Measurements from ENCODE around the gene FGD5.

Gene FGD5

DNA sequence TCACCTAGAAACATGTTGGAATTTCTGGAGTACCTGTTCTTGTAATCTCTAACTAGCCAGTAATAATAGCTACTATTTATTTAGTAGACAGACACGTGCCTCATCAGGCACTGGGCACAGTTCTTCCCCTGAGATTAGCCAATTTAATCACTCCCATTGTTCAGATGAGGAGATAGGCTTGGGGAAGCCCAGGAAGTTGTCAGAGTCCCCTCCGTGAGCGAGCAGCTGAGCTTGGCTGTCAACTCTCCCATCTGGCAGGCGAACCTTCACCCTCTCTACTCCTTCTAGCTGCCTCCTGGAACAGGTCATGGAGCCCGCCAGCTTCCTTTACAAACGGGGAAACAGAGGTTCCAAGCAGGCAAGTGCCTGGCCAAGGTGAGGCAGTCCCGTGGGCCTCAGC lies 31.1 kb upstream of the FGD5 start:
- no peak for DNase-seq (ENCODE audit: low read depth)

- no peak for DNase-seq (ENCODE audit: low read depth)
These were observed 30.1 kb upstream of the FGD5 start for GRCh38 chr3:14788644-14789043.

- no peak for DNase-seq (ENCODE audit: low read depth)
These were observed 29.5 kb upstream of the FGD5 start for GRCh38 chr3:14789221-14789620.

- DNase-seq (ENCODE audit: low read depth), result no peak
These were observed 29.0 kb upstream of the FGD5 start for GRCh38 chr3:14789640-14790285.

DNA sequence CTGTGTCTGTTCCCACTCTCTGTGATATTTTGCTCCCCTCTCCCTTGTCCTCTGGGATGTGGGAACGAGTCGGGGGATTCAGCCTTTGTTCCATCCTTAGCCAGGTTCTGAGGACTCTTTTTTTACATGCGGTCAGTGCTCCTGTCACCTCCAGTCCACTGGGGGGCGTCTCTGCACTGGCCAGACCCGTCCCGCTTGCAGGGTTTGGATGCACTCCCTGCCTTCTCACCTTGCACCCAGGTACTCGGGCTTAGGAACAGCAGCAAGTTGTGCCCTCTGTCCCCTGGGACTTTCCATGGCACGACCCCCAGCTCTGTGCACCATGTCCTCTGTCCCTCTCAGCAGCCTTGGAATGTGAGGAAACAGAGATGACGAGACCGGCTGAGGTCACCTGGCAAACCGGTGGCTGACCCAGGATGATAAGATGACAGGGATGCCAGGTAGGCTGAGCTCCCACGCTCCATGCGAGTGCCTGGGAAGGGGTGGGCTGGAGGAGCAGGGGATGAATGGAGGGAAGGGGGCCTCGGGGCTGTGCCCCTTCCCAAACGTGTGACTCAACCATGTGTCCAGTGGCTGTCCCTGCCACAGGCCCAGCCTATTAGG lies 27.3 kb upstream of the FGD5 start:
- no peak for DNase-seq (ENCODE audit: low read depth)

- DNase-seq (ENCODE audit: low read depth), result no peak
These were observed 26.1 kb upstream of the FGD5 start for GRCh38 chr3:14792691-14793121.

GRCh38 chr3:14793126-14793857 lies 25.5 kb upstream of the FGD5 start:
- DNase-seq (ENCODE audit: low read depth), result no peak

- no peak for DNase-seq (ENCODE audit: low read depth)
These were observed 24.9 kb upstream of the FGD5 start for GRCh38 chr3:14793858-14794234.

GRCh38 chr3:14794435-14794834 lies 24.3 kb upstream of the FGD5 start:
- DNase-seq (ENCODE audit: low read depth), result no peak

- DNase-seq (ENCODE audit: low read depth), result no peak
These were observed 22.8 kb upstream of the FGD5 start for GRCh38 chr3:14795996-14796395.

DNA sequence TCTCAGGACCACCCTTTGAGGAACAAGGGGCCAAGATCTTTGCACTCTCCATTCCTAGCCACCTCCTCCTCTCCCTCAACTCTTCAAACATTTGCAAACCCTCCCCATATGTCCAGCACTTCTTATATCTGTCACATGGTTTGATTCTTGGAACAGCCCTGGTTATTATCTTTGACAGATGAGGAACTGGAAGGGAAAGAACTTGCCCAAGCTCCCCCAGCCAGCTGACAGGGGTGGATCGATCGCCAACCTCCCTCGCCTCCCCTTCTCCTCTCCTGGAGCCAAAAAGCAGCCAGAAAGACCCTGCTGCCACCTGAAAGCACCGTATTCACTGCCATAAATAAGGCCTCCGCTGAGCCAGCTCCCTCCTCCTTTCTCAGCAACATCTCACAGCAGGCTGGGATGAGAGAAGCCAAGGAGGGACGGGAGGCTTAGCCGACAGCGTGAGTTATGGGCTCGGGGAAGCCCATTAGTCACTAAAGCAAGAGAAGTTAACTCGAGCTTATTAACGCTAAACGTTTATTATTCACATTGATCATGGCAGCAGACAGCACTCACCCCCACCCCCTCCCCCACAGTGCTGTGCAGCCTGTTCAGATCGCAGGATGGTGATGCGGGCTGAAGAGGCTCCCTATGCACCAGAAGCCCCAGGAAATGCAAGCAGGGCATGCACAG lies 22.2 kb upstream of the FGD5 start:
- DNase-seq (ENCODE audit: low read depth), result no peak

DNA sequence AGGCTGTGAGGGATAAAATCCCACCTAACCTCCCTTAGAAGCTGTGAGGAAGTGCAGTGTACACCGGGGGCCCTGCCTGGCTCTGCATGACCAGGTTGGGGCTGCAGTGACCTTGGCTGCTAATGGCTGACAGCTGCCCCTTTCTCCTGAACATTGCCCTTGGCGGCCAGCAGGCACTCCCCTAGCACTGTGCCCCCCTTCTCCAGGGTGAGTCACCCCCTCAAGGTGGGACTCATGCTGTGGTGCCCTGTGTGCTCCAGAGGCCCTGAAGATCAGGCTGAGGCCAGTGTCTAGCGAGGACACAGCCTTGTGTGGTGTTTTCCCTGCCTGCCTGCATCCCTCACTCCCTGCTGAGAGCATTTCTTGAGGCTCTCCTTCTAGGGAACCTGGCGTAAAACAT lies 21.0 kb upstream of the FGD5 start:
- no peak for DNase-seq (ENCODE audit: low read depth)

- no peak for DNase-seq (ENCODE audit: low read depth)
These were observed 20.5 kb upstream of the FGD5 start for GRCh38 chr3:14798231-14798630.

- DNase-seq (ENCODE audit: low read depth), result no peak
These were observed 19.6 kb upstream of the FGD5 start for GRCh38 chr3:14799146-14799545.

GRCh38 chr3:14801031-14801430 lies 17.7 kb upstream of the FGD5 start:
- DNase-seq (ENCODE audit: low read depth), result no peak

DNA sequence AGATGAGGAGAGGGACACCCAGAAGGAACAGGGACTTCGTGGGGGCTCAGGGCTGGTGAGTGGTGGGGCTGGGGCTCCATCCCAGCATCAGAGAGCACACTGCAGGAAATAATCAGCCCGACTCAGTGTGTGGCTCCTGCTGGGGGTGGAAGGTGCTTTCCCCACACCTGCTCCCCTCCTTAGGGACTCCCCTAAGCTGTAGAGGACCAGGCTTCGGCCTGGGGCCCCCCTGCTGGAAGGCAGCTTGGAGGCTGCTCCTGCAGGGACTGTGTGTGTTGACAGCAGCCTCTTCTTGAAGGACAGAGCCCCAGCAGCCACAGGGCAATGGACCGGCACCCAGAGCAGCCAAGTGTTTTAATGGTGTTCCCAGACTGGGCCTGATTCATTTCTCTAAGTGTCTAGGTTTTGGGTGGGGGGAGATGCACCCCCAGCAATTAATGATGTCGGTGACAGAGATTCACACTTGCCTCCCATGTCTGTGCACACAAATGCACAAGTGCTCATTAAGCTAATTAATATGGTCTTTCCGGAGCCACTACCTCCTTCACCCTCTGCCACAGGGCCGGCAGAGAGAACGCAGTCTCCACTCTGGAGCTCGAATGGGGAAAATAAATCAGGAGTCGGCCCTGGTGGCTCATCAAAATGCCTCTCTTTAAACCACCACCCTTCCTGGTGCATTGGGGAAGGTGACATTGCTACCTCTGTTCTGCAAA lies 16.9 kb upstream of the FGD5 start:
- no peak for DNase-seq (ENCODE audit: low read depth)

- no peak for DNase-seq (ENCODE audit: low read depth)
These were observed 16.4 kb upstream of the FGD5 start for GRCh38 chr3:14802381-14802731.

- DNase-seq (ENCODE audit: low read depth), result no peak
These were observed 15.4 kb upstream of the FGD5 start for GRCh38 chr3:14803101-14803980.

GRCh38 chr3:14803981-14804834 lies 14.6 kb upstream of the FGD5 start:
- DNase-seq (ENCODE audit: low read depth), result no peak

Measured in GM04503 (cell line).